HG03460 (cell line): ENCODE results near the gene ZNF221.

Experiments used
- ATAC-seq: cut with Tn5 transposase; IDR thresholded peaks from one replicate; pipeline ENCODE4 v1.9.1; 2021; ENCODE audit not compliant: unreplicated experiment

ZNF221 gene

DNA sequence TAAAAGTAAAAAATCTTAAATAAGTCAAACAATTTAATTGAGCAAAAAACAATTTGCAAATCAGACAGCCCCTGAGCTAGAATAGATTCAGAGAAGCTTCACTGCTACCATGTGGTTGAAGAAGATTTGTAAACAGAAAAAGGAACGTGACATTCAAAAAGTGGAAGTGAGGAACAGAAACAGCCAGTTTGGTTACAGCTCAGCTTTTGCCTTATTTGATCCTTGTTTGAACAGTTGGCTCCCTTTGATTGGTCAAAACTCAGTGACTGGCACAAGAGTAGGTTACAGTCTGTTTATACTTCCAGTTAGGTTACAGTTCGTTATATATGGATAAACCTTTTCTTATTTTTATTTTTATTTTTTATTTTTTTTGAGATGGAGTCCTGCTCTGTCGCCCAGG lies 5.8 kb downstream of the ZNF221 start:
- ATAC-seq = no peak

DNA sequence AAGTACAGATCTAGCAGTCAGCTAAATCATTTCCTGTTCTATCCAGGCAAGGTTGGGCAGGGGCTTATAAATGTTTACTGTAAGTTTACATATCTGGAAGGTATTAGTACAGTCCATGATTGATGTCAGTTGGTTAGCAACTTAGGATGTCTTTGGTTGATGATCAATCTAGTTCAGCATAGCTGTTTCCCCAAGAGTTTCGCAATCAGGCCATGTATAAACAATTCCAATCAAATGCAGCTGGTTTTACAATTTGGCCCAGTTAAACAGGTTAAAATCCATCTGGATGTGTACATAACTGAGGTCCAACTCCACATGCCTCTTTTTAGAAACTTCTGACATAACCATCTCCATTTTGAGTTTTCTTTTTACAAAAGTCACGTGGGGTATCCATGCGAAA lies 6.9 kb downstream of the ZNF221 start:
- no peak for ATAC-seq

DNA sequence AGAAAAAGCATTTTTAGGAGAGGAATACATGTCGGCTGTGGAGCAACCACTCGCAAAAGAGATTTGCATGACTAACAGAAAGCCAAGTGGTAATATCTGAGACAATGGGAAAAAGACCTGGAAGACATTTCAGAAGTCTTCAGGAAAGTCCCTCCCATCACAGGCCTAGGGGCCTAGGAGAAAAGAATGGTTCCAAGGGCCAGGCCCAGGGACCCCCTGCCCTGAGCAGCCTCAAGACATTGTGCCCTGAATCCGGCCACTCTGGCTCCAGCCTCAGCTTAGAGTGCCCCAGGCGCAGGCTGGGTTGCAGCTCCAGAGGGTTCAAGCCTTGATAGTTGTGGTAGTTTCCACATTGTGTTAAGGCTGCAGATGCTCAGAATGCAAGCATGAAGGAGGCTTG lies 9.4 kb downstream of the ZNF221 start:
- no peak for ATAC-seq

DNA sequence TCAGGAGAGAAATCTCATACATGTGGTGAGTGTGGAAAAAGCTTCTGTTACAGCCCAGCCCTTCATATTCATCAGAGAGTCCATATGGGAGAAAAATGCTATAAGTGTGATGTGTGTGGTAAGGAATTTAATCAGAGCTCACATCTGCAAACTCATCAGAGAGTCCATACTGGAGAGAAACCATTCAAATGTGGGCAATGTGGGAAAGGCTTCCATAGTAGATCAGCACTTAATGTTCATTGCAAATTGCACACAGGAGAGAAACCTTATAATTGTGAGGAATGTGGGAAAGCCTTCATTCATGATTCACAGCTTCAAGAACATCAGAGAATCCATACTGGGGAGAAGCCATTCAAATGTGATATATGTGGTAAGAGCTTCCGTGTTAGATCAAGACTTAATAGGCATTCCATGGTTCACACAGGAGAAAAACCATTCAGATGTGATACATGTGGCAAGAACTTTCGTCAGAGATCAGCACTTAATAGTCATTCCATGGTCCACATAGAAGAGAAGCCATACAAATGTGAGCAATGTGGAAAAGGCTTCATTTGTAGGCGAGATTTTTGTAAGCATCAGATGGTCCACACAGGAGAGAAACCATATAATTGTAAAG lies 15.2 kb downstream of the ZNF221 start:
- ATAC-seq = no peak

DNA sequence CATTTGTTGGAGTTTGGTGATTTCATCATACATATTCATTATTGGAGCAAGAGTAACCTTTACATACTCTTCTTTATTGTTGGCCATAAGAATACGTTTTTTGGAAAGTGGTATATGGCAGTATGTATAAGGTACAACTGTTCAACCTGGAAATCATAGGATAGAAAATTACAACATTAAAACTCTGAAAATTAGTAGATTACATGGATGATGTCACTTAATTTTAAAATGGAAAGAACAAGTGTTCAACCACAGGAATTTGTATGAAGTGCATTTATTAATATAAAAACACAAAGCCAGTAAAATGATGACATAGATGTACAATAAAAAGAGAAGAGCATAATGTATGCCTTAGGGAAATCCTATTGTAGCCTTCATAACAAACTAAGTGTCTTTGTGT lies 25.7 kb downstream of the ZNF221 start:
- no peak for ATAC-seq

DNA sequence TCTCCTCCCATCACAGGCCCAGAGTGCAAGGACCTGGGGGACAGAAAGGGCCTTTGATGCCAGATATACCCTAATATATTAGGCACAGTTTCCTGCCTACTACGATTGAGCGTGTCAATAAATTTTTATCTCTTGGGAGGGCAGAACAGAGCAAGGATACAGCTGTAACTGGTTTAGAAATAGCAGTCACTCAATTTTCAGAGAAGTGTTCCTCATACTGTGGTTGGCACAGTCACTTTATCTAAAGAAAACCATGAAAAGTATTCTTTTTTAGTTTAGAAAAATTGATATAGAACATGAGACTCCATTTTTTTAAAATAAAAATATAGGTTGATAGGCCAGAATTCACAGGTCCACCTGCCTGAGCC lies 32.5 kb downstream of the ZNF221 start:
- no peak for ATAC-seq

DNA sequence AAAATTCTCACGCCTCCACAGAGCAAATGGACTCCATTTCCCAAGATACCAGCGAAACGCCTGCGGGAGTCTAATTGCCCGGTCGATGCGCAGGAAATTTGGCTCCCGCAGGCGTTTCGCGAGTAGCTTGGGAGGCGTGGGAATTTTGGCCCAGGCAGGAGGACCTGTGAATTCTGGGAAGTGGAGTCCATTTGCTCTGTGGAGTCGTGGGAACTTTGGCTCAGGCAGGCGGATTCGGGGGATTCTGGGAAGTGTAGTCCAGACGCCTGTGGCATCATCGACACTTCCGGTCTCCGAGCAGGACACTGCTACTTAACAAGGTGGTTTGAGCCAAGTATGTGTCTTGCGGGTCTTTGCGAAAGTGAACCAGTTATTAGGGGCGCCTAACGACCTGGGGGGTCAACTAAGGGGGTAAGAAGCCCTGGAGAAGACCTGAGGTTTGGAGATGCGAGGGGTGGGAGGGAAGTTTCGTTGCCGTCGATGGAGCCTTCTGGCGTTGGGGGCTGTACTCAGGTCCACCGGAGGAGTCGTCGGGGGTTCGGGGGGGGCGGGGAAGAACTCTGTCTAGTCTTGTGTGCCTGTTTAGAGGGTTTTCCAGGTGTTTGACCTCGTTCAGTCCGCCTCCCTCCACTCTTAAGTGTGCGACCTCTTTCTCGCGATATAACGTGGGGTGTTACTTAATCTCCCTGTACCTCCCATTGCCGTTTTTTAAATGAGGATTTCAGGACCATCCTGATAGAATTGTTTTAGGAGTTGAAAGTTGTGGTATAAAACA lies 33.1 kb downstream of the ZNF221 start, which contains the start of gene ZNF155:
TSS of gene ZNF155 (plus strand) at position 277 of the 775 bp plus-strand sequence. CDS start 4,356 bp downstream, outside the sequence.
- ATAC-seq = peak; percentile 83

DNA sequence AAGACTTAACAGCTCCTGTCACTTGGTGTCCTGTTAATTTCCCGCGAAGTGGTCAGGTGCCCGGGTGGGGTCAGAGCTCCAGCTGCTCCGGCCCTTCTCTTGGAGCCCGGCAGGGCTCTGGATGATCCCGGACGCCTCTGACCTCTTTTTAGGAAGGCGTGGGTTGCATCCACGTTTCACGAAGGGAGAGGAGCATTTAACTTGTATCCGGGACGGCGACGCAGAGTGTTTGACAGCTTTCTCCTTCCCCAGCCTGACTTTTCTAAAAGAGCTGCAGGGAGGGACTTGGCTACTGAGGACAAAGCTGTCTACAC lies 33.6 kb downstream of the ZNF221 start:
- ATAC-seq = peak; percentile 15

DNA sequence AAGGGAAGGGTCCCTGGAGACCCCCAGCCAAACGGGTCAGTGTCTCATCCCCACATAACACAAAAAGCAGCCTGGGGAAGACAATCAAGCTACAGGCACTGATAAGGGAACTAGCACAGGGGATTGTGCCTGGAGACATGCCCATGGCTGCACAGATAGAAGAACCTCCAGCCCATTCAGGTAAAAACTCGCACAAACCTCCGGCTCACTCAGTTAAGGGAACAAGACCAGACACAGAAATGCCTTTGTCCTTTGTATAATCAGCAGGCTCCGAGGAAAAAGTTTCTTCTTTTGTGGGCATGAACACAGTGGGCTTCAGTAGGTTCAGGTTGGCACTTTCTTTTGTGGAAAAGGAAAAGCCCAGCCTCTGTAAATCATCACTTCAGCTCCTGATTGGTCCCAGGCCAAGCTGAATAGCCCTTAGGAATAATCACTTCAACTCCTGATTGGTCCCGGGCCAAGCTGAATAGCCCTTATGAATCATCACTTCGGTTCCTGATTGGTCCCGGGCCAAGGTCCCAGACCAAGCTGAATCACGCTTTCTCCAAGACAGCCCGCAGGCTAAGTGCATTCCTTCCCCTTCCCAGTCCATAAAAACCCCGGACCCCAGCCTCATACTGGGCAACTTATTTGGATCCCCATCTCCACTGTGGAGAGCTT lies 46.7 kb downstream of the ZNF221 start:
- ATAC-seq = no peak

DNA sequence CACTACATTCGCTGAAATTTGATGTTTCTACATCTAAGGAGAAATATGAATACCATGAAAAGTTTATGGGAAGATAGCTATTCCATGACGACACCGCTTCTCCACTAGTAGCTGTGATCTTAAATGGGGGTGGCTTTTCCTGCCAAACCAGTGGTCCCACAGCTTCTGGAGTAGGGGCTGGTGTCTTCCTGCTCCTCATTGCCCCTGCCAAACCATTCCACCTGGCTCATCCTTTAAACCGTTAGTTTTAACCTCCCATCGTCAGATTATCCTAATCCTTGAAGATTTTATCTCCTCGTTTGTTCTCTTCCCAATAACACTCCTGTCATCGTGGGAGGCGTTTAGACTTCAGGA lies 51.2 kb downstream of the ZNF221 start:
- ATAC-seq = no peak

DNA sequence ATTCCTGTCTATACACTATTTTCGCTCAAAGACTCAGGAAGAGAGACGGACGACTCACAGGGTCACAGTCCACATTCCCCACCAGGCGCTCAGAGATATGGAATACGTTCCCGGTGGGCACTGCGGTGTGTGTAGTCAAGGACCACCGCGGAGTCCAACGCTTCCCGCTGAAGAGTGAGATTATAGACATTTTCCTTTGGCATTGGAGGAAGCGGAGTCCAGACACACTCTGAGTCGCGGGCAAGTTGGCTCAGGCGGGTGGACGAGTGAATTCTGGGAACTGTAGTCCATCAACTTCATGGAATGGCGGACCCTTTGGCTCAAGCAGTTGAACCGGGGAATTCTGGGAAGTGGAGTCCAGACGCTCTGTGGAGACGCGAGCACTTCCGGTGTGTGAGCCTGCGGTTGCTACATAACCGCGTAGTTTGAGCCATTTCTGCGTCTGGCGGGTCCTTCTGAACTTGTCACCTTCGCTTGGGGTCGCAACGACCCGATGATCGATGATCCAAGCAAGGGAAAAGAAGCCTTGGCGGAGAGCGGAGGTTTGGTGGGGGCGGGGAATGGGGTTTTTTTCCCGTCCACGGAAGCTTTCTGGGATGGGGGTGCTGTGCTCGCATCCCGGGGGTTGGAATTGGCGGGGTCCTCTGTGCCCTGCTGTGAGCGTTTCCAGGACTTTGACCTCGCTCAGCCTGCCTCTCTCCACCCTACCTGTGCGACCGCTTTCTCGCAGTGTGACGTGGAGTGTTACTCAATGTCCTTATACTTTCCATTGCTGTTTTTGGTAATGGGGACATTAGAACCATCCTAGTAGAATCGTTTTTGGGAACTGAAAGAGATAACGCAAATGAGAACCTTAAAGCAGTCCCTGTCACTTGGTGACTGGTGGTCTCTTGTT lies 51.8 kb downstream of the ZNF221 start, which contains the start of gene ZNF230:
TSS of gene ZNF230 (plus strand) at position 392 of the 895 bp plus-strand sequence. CDS start 4,122 bp downstream, outside the sequence.
- ATAC-seq = peak; percentile 92

DNA sequence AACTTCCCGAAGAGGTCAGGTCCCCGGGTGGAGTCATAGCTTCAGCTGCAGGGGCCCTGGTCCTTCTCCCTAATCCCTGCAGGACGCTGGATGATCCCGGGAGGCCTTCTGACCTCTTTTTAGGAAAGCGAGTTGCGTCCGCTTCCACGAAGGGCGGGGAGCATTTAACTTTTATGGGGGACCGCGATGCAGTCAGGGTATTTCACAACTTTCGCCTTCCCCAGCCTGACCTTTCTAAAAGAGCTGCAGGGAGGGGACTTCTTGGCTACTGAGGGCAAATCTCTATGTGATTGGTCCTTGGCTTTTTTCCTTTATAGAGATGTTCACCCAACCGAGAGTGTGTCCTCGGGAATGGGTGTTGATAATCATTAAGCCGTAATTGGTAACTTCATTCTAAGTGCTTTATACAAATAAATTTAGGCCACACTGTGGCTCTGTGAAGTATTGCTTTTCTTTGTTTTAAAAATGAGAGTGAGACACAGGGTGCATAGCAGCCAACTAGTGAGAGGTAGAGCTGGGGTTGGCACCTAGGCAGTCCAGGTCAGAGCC lies 52.5 kb downstream of the ZNF221 start:
- ATAC-seq = no peak

DNA sequence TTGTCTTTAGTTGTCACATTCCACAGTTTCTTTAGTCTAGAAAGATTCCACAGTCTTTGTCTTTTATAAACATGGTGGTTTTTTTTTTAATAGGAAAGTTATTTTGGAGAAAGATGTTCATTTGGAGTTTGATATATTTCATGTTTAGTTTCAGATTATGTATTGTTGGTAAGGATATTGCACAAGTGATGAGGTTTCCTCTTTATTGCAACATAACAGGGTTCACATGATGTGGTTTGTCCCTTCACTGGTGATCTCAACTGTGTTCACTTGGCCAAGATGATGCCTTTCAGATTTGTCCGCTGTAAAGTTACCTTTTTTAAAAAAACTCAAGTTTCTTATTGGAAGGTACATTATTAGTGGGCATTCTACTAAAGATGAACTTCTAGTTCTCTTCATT lies 54.9 kb downstream of the ZNF221 start:
- no peak for ATAC-seq

DNA sequence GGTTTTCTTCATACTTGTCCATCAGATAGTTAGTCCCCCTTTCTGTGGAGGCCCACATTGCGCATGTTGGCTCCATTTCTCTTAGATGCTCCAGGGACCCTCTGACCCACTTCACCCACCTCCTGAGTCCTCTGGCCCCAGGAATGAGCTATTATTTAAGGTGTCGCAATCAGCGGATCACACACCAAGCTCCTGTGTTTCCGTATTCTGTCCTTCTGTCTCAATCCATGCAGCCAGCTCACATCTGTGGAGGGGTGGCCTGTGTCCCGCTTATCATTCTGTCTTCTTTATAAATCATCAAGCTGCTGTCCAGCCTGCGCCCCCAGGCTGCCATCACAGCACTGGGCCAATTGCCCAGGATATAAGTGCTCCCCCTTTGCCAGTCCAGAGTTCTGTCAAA lies 56.4 kb downstream of the ZNF221 start:
- no peak for ATAC-seq

DNA sequence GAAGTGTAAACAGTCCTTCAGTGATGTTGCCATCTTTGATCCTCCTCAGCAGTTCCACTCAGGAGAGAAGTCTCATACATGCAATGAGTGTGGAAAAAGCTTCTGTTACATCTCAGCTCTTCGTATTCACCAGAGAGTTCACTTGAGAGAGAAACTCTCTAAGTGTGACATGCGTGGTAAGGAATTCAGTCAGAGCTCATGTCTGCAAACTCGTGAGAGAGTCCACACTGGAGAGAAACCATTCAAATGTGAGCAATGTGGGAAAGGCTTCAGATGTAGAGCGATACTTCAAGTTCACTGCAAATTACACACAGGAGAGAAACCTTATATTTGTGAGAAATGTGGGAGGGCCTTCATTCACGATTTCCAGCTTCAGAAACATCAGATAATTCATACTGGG lies 59.4 kb downstream of the ZNF221 start:
- no peak for ATAC-seq
